ENCODE data around the gene ZNF540.

DNA sequence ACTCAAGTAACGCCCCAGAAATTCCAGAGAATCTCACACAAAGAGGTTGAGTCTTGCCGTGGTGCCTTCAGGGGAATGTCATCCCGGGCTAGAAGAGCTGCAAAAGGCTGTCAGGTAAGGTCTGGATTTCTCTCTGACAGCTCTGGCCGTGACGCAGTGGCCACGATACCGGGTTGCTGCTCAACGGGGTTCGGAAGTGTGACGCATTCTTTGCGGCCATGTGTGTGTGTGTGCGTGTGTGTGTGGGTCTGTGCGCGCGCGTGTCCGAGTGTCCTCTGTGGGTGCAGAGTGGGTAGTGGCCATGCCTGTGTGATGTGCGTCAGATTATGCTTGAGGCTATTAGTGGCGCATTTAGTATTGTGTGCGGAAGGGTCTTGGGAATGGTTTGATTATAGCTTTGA, 306 bp downstream of the ZNF540 start:
- TF ChIP-seq, protein P1, sequence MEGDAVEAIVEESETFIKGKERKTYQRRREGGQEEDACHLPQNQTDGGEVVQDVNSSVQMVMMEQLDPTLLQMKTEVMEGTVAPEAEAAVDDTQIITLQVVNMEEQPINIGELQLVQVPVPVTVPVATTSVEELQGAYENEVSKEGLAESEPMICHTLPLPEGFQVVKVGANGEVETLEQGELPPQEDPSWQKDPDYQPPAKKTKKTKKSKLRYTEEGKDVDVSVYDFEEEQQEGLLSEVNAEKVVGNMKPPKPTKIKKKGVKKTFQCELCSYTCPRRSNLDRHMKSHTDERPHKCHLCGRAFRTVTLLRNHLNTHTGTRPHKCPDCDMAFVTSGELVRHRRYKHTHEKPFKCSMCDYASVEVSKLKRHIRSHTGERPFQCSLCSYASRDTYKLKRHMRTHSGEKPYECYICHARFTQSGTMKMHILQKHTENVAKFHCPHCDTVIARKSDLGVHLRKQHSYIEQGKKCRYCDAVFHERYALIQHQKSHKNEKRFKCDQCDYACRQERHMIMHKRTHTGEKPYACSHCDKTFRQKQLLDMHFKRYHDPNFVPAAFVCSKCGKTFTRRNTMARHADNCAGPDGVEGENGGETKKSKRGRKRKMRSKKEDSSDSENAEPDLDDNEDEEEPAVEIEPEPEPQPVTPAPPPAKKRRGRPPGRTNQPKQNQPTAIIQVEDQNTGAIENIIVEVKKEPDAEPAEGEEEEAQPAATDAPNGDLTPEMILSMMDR (IDR thresholded peaks at IDR 0.05; ENCODE audit: low read depth, low read length, poor library complexity, severe bottlenecking): no peak
- TF ChIP-seq EZH2phosphoT487 (IDR thresholded peaks at IDR 0.05; ENCODE audit: borderline replicate concordance, low read length): no peak

Data from DOHH2 (cell line).